ENCODE measurements around the gene POF1B.

DNA sequence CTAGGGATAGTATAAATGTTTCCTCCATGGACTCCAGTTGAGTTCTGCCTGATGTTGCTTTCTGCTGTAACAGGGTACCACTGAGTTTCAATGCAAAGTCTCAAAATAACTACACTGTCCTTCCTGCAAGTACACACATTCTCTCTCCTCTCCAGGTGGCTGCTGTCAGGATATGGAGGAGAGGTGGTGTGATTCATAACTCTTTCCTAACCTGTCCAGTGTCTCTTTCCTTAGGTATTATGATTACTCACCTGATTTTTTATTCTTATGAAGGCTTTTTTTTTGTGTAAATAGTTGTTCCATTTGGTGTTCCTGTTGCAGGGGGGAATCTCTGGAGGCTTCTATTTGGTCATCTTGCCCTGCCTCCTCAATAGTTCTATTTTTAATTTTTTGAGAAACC is 39.8 kb upstream of the POF1B start:
- TF ChIP-seq, protein P1, sequence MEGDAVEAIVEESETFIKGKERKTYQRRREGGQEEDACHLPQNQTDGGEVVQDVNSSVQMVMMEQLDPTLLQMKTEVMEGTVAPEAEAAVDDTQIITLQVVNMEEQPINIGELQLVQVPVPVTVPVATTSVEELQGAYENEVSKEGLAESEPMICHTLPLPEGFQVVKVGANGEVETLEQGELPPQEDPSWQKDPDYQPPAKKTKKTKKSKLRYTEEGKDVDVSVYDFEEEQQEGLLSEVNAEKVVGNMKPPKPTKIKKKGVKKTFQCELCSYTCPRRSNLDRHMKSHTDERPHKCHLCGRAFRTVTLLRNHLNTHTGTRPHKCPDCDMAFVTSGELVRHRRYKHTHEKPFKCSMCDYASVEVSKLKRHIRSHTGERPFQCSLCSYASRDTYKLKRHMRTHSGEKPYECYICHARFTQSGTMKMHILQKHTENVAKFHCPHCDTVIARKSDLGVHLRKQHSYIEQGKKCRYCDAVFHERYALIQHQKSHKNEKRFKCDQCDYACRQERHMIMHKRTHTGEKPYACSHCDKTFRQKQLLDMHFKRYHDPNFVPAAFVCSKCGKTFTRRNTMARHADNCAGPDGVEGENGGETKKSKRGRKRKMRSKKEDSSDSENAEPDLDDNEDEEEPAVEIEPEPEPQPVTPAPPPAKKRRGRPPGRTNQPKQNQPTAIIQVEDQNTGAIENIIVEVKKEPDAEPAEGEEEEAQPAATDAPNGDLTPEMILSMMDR (IDR thresholded peaks at IDR 0.05; ENCODE audit: low read length): no peak
- TF ChIP-seq EZH2 (optimal IDR thresholded peaks at IDR 0.05; ENCODE audit: low read depth, low read length): no peak
